ENCODE data around the gene APRT.

APRT gene

GRCh38 chr16:88821168-88821850, 9.6 kb upstream of the APRT start:
- DNase-seq, result no peak

DNA sequence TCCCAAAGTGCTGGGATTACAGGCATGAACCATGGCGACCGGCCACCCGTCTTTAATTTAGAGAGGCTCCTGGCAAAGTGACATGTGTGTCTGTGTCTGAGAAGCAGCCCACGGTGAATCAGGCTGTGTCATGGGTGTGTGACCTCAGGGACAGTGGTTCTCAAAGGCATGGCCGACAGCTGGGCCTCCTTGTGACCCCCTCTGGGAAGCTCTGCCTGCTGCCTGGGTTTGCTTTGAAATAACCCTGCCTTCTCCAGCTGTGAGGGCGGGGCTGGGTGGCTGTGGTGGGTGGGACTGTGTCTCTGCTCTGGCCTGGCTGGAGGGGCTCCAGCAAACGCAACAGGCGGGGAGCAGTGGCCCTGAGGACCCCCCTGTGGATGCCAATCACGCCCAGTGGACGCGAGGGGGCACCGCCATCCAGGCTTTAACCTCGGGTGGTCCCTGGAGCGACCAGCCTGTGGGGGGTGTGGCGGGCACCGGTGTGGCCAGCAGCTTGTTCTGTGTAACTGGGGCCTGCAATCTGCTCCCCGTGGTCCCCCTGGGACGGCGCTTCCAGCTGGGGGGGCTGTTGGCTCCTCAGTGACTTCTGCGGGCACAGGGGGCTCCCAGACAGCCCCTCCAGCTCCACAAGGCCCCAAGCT, 8.8 kb upstream of the APRT start:
- DNase-seq, result no peak

- no peak for DNase-seq
These were observed 7.4 kb upstream of the APRT start for GRCh38 chr16:88819126-88819525.

GRCh38 chr16:88818575-88818874, 6.8 kb upstream of the APRT start:
- no peak for DNase-seq

GRCh38 chr16:88817785-88818574, 6.3 kb upstream of the APRT start:
- no peak for DNase-seq

DNA sequence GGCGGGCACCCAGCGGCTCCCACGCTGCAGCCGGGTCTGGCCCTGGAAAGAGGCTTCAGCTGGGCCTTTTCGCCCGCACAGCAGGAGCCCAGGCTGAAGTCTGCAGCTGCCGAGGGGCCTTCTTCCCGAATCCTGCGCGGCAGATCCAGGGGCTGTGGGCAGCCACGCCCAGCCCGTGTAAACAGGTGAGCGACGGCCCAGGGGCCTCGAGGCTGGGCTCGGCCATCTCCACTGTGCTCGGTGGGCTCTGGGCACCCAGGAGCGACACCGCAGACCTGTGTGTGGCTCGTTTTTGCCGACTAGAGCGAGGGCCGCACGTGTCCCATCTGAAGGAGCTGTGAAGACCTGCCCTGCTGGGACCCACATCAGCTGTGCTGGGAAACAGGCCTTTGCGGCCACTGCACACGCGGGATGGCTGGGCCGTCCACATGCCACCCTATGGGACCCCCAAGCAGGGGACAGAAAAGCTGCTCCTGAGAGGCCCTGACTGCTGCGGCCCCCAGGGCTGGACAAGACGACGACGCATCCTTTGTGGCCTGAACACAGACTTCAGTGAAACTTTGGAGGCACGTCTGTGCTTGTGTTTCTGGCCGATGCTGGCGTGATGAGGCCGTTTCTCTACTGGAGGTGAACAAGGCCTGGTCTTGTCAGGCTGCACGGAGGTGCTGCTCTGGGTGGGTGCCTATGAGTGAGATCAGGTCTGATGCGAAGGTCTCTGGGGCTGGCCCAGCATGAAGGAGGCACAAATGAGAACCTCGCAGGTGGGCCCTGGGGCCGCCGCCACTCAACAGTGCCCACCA, 5.2 kb upstream of the APRT start:
- DNase-seq, result no peak

GRCh38 chr16:88815901-88816589, 4.3 kb upstream of the APRT start:
- no peak for DNase-seq

DNA sequence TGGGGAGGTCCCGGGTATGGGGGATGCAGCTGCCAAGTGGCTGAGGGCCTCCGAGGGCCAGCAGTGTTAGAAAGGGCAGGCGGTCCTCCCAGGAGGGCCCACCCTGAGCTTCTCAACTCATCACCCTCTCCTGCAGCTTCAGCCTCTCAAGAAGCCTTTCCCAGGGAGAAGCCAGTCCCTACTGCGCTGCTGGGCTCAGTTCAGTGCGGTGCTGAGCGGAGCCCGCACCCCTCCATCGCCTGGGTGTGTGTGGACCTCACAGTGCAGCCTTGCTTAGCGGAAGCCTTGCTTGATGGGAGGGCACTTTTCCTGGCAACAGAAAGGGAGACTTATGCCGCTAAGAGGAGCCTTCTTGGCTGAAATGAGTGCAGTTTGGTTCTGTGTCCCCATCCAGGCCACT, 3.5 kb upstream of the APRT start:
- DNase-seq, result no peak

- DNase-seq, result no peak
These were observed 2.4 kb upstream of the APRT start for GRCh38 chr16:88814144-88814502.

- DNase-seq, result no peak
These were observed 1.8 kb upstream of the APRT start for GRCh38 chr16:88813269-88814143.

DNA sequence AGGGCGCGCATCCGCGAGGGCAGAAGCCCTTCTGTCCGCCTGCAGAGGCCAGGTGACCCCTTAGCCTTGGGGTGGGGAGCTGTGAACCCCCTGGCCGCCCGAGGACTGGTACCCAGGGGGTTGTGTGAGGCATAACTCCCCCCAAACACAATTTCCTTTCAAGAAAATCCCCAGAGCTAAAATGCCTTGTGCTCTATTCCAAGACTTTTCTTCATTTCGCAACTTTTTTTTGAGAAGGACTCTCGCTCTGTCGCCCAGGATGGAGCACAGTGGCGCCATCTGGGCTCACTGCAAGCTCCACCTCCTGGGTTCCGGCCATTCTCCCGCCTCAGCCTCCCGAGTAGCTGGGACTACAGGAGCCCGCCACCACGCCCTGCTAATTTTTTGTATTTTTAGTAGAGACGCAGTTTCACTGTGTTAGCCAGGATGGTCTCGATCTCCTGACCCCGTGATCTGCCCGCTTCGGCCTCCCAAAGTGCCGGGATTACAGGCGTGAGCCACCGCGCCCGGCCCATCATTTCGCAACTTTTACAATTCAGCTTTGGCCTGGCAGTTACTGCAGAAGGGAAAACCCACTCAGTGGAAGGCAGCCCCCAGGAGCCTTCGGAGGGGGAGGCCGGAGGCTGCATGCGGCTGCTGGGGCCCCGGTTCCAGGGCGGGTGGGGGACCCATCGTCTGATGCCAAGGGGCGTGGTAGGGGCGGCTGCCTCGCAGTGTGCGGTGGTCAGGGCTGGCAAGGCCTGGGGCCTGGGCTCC, 963 bp upstream of the APRT start:
- no peak for DNase-seq

DNA sequence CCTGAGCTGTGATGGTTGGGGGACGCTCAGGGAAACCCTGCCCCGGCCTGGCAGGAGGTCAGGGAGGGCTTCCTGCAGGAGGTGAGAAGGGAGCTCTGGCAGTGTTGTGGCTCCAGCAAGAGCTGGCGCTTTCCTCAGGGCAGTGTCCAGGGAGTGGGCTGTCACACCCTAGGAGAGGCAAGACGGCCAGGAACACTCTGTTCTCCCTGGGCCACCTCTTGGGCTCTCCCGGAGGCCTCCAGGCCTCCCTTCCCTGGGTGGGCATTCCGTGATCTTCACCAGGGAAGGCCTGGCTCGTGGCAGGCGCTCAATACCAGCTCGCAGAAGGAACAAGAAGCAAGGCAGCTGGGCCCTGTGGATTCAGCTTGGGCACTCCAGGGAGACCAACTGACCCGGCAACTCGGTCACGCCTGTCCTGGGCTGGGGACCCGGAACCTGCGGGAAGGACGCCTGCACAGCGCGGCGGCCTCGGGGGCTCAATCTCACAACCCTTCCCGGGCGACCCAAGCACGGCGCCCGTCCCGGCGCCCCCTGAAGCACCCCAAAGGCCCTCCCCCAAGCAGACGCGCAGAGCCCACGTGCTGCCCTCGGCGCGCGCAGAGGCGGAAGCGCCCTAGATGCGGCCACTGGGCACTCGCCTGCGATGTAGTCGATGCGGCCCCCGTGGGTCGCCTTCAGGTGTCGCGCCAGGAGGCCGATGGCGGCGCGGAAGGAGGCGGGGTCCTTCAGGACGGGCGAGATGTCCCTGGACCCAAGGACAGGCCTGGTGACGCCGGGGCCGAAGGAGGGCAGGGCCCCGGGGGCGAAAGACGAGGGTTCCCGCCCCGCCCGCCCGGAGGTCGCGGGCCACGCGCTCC, 588 bp downstream of the APRT start:
- no peak for DNase-seq

DNA sequence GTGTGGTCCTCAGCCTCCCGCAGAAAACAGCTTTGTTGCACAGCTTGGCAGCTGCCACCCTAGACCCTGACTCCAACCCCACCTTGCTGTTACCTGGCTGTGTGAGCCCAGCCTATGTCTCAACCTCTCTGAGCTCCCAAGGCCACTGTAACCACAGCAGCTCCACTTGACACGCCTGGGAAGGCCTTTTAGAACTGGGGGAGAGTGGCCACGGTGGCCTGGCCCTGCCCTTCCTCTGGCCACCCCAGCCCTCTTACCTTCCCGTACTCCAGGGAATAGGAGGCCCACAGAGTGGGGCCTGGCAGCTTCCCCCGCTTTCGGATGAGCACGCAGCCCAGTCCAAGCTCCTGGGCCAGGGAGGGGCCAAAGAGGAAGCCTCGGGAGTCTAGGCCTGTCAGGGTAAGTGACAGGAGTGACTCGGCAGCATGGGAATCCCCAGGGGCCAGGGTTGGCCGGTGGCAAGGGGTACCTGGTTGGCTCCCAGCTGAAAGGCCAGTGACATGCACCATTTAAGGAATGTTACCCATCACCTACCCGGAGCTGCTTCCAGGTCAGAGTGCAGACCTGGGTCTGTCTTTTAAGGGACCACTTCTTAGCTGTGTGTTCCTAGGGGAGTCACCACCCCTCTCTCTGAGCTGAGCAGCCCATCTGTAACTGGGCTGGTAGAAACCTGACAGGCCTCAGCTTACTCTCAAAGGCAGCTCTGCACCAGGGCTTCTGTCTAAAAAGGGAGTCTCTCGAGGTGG, 1.4 kb downstream of the APRT start:
- DNase-seq, result no peak

DNA sequence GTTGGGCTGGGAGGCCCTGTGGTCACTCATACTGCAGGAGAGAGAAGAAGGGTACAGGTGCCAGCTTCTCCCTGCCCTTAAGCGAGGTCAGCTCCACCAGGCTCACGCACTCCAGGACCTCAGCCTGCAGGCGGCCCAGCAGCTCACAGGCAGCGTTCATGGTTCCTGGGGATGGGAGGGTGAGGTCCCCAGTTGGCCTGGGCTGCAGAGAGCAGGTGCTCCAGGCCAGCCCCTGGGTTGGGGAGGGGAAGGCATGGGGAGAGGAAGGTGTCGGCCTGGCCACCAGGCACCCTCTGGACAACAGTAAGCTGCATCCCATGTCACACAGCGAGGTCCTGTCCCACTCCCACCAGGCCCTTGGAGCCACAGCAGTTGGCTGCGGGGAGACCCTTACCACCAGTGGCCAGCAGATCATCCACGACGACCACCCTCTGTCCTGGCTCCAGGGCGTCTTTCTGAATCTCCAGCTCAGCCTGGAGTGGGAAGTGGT, 2.0 kb downstream of the APRT start:
- DNase-seq, result no peak

DNA sequence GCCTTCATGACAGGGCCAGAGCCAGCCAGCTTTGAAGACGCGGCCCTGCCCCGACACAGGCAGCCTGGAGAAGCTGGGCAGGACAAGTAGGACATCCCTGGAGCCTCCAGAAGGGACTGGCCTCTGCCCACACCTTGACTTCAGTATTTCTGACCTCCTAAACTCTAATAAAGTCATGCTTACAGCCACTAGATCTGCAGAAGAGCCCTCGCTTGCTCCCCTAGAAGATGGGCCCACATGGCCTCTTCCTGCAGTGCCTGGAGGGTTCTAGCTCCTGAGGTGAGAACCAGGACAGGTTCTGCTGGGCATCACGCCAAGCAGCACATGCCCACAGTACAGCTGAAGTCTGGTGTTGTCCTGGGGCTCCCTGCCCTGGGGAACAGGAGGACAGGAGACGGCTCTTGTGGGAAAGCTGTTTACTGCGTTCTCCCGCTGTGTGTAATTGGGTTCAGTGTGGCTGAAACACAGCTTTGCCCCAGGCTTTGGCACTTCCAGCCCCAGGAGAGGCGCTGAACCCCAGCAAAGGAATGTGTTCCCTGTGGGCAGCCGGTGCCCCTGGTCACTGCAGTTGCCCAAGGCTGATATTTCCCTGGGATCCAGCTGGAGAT, 2.6 kb downstream of the APRT start:
- DNase-seq, result no peak

DNA sequence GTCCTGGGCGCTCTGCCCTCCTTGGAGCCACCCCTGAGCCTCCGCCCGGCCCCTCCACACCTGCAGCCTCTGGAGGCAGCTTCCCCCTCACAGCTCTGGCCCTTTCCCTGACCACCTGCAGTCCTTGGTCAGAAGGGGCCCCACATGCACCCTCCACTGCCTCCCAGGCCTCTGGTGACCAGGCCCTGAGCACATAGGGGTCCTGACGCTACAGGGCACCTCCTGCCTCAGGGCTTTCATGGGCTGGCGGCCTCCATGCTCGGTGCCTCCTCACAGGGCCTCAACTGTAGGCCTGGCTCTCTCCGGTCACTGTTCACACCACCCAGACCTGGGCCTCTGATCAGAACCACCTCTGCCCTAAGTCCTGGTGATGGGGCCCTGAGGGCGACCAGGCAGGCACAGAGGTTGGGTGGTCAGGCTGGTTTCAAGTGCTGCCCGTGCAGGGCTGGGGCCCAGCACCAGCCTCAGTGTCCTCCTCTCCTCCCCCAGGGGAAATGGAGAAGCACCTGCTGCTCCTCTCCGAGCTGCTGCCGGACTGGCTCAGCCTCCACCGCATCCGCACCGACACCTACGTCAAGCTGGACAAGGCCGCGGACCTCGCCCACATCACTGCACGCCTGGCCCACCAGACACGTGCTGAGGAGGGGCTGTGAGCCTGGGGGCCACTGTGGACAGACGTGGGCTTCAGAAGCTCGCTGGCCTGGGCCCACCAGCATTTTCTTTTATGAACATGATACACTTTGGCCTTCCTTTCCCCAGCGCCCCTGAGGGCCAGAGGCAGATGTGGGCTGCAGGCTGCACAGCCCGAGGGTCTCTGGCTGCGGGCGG, 3.9 kb downstream of the APRT start:
- no peak for DNase-seq

DNA sequence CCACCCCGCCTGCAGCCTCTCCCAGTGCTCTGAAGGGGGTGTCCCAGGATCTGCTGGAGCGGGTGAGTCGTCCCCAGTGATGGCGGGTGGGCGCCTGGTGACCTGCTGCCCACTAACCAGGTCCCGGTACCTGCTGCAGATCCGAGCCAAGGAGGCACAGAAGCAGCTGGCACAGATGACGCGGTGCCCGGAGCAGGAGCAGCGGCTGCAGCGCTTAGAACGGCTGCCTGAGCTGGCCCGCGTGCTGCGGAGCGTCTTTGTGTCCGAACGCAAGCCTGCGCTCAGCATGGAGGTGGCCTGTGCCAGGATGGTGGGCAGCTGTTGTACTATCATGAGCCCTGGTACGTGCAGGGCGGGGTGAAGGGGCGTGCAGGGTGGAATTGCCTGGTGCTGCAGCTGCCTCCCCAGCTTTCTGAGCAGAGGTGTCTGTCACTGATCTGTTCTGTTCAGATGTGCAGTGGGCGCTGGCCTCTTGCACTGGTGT, 4.5 kb downstream of the APRT start:
- DNase-seq, result no peak
